ENCODE measurements around the gene SLC16A8. TPM values are rescaled to one million over a fixed set of nuclear protein-coding genes. Genes with fewer than 3 reads are reported as not detected.

Gene SLC16A8
- total RNA-seq, 4 donors from 2014 or later: not detected

DNA sequence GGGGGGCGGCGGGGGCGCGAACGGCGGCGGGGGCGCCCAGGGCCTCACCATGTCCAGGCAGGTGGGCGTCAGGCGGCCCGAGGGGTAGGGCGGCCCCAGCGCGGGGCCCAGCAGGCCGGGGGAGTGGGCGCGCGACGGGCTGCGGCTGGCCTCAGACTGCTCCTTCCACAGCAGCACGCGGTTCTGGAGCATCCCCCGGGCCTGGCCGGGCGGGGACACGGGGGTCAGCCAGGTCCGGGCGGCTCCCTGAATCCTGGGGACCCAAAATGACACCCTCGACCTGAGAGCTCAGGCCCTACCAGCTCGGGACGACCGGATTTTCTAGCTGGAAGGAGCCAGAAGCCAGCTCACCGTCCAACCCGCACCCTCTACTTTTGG is 5.5 kb upstream of the SLC16A8 start:
- TF ChIP-seq, protein P1, sequence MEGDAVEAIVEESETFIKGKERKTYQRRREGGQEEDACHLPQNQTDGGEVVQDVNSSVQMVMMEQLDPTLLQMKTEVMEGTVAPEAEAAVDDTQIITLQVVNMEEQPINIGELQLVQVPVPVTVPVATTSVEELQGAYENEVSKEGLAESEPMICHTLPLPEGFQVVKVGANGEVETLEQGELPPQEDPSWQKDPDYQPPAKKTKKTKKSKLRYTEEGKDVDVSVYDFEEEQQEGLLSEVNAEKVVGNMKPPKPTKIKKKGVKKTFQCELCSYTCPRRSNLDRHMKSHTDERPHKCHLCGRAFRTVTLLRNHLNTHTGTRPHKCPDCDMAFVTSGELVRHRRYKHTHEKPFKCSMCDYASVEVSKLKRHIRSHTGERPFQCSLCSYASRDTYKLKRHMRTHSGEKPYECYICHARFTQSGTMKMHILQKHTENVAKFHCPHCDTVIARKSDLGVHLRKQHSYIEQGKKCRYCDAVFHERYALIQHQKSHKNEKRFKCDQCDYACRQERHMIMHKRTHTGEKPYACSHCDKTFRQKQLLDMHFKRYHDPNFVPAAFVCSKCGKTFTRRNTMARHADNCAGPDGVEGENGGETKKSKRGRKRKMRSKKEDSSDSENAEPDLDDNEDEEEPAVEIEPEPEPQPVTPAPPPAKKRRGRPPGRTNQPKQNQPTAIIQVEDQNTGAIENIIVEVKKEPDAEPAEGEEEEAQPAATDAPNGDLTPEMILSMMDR (IDR thresholded peaks at IDR 0.05): no peak
- no peak for TF ChIP-seq POLR2A (IDR thresholded peaks at IDR 0.05)
- peak overlapping the region in 1 of 4 donors; percentile 15 for H3K27ac ChIP-seq
- H3K4me3 ChIP-seq: peak overlapping the region; percentile 22 to 64 (median 34)
- H3K27me3 ChIP-seq: peaks cover 0 to 23% (median 2%) of the 10 kb centered on the region in 4 donors
- H3K4me1 ChIP-seq: peaks cover 7 to 18% (median 14%) of the 10 kb centered on the region in 3 donors
- H3K9me3 ChIP-seq: no peaks in the 10 kb centered on the region
- WGBS, 2 donors: 55 to 100% methylated on average over 1 to 4 of the region's 34 CpGs
- intact Hi-C loops (cut with DNase I): no loop called here
- DNase-seq: no peak
- H3K36me3 ChIP-seq: peaks cover 0 to 5% (median 0%) of the 10 kb centered on the region in 3 donors

DNA sequence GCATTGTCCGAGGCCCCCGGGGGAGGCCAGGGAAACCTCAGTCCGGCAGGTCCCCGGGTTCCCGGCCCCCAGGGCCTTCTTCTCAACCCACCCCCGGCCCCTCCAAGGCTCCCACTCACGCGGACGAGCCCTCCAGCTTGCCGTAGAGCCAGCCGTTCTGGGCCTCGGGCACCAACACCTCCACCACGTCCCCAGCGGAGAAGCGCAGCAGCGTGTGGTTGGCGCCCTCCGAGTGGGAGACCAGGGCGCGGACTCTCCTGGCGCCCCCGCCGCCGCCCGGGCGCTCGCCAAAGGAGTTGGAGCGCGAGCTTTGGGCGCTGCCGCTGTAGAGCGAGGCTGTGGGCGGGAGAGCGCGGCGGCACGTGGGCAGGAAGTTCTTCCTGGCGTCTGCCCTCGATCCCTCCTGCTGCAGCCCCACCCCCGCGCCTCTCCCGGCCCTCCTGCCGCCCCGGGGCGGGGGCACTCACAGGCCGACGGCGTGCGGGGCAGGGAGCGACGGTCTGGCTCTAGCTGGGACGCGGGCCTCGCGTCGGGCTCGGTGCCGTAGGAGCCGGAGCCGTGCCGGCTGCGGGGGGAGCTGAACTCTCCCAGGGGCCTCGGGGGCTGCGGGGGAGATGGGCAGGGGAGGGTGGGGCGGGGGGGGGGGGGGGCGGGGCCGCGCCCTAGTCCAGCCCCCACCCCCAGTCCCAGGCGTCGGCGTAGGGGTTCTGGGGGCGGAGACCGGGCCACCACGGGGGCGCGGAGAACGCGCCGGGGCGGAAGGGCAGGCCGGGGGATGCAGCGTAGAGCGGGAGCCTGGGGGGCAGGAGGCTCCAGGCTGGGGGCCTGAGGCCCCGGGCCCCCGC is 4.9 kb upstream of the SLC16A8 start:
- H3K36me3 ChIP-seq: peaks cover 0 to 5% (median 0%) of the 10 kb centered on the region in 3 donors
- TF ChIP-seq, protein P1 (IDR thresholded peaks at IDR 0.05): no peak
- no peak for TF ChIP-seq POLR2A (IDR thresholded peaks at IDR 0.05)
- intact Hi-C loops (cut with DNase I): no loop called here
- no peak for DNase-seq
- 0% methylated on average over 2 of the region's 85 CpGs; no CpG with 5 or more reads in 1 of the 2 donors for WGBS, 2 donors
- H3K27me3 ChIP-seq: peaks cover 0 to 30% (median 2%) of the 10 kb centered on the region in 4 donors
- H3K4me1 ChIP-seq: peaks cover 7 to 18% (median 14%) of the 10 kb centered on the region in 3 donors
- peak overlapping the region; percentile 22 to 64 (median 34) for H3K4me3 ChIP-seq
- H3K9me3 ChIP-seq: no peaks in the 10 kb centered on the region
- H3K27ac ChIP-seq: peak overlapping the region in 1 of 4 donors; percentile 15

- no peak overlapping the region for H3K27ac ChIP-seq
- H3K9me3 ChIP-seq: no peaks in the 10 kb centered on the region
- intact Hi-C loops (cut with DNase I): no loop called here
- H3K36me3 ChIP-seq: peaks cover 0 to 5% (median 0%) of the 10 kb centered on the region in 3 donors
- peaks cover 7 to 22% (median 14%) of the 10 kb centered on the region in 3 donors for H3K4me1 ChIP-seq
- 93 to 98% methylated on average over 12 of the region's 12 CpGs for WGBS, 2 donors
- DNase-seq: no peak
- H3K4me3 ChIP-seq: peak overlapping the region in 1 of 4 donors; percentile 44
- H3K27me3 ChIP-seq: peaks cover 0 to 40% (median 2%) of the 10 kb centered on the region in 4 donors
- TF ChIP-seq POLR2A (IDR thresholded peaks at IDR 0.05): no peak
- TF ChIP-seq, protein P1 (IDR thresholded peaks at IDR 0.05): no peak
These were observed 3.9 kb upstream of the SLC16A8 start for GRCh38 chr22:38087855-38088254.

GRCh38 chr22:38086942-38087341 is 3.0 kb upstream of the SLC16A8 start:
- no peak for DNase-seq
- intact Hi-C loops (cut with DNase I): no loop called here
- Histone ChIP-seq H3K36me3 (peaks cover 0 to 5% (median 0%) of the 10 kb centered on the region in 3 donors), H3K27me3 (peaks cover 3 to 49% (median 8%) of the 10 kb centered on the region in 4 donors), H3K27ac (no peak overlapping the region), H3K4me3 (no peak overlapping the region), H3K4me1 (peaks cover 11 to 31% (median 22%) of the 10 kb centered on the region in 3 donors), H3K9me3 (no peaks in the 10 kb centered on the region)
- 63 to 65% methylated on average over 13 of the region's 13 CpGs for WGBS, 2 donors
- TF ChIP-seq, protein P1 (IDR thresholded peaks at IDR 0.05): no peak
